ENCODE measurements around the gene RBM22. TPM values are rescaled to one million over a fixed set of nuclear protein-coding genes. Genes with fewer than 3 reads are reported as not detected.
A peak's percentile ranks its signal among the peaks of the same experiment; 100 is the strongest.
"Not testable (repeated sequence)": the region's sequence is repeated elsewhere in the genome, so short reads cannot be mapped to it uniquely, and the experiment has no call there.

RBM22 gene
- 32.0 TPM for total RNA-seq
- 10 to 100 TPM; 36.9 to 44.9 (median 40.8) TPM for polyA plus RNA-seq (ENCODE audit: insufficient read depth in 1 of 8, insufficient read length in 8 of 8, low replicate concordance in 1 of 8)
- long read RNA-seq, donor 1, transcript RBM22-201 (11 exons, 2,342 nt), result major isoform, 5 of 7 reads
- long read RNA-seq, donor 1, partial matches to known transcripts, result 0 of 7 reads
- long read RNA-seq, donor 1, other reads (novel, unspliced or antisense), result 0 of 7 reads
- long read RNA-seq, donor 2, transcript RBM22-201 (11 exons, 2,342 nt), result major isoform, 5 of 5 reads
- long read RNA-seq, donor 2, partial matches to known transcripts, result 0 of 5 reads
- long read RNA-seq, donor 2, other reads (novel, unspliced or antisense), result 0 of 5 reads
- long read RNA-seq, donor 3, transcript RBM22-201 (11 exons, 2,342 nt), result major isoform, 12 of 13 reads
- long read RNA-seq, donor 3, partial matches to known transcripts, result 0 of 13 reads
- long read RNA-seq, donor 3, other reads (novel, unspliced or antisense), result 0 of 13 reads
- long read RNA-seq, donor 4, partial matches to known transcripts, result 0 of 5 reads
- long read RNA-seq, donor 4, other reads (novel, unspliced or antisense), result 0 of 5 reads
- long read RNA-seq, donor 5, transcript RBM22-201 (11 exons, 2,342 nt), result major isoform, 11 of 44 reads
- long read RNA-seq, donor 5, transcript RBM22-208 (7 exons, 989 nt), result minor isoform, 5 of 44 reads
- long read RNA-seq, donor 5, partial matches to known transcripts, result 28 of 44 reads
- long read RNA-seq, donor 5, other reads (novel, unspliced or antisense), result 0 of 44 reads
- long read RNA-seq, donor 6, transcript RBM22-201 (11 exons, 2,342 nt), result major isoform, 18 of 21 reads
- long read RNA-seq, donor 6, partial matches to known transcripts, result 0 of 21 reads
- long read RNA-seq, donor 6, other reads (novel, unspliced or antisense), result 0 of 21 reads
- long read RNA-seq, donor 7, partial matches to known transcripts, result 10 of 17 reads
- long read RNA-seq, donor 7, other reads (novel, unspliced or antisense), result 0 of 17 reads
- long read RNA-seq, donor 8, transcript RBM22-201 (11 exons, 2,342 nt), result major isoform, 12 of 15 reads
- long read RNA-seq, donor 8, partial matches to known transcripts, result 0 of 15 reads
- long read RNA-seq, donor 8, other reads (novel, unspliced or antisense), result 0 of 15 reads
- long read RNA-seq, donor 9, transcript RBM22-201 (11 exons, 2,342 nt), result major isoform, 6 of 9 reads
- long read RNA-seq, donor 9, partial matches to known transcripts, result 0 of 9 reads
- long read RNA-seq, donor 9, other reads (novel, unspliced or antisense), result 0 of 9 reads
- long read RNA-seq, donor 10, transcript RBM22-201 (11 exons, 2,342 nt), result major isoform, 15 of 19 reads
- long read RNA-seq, donor 10, partial matches to known transcripts, result 0 of 19 reads
- long read RNA-seq, donor 10, other reads (novel, unspliced or antisense), result 0 of 19 reads
- long read RNA-seq, donor 11, transcript RBM22-201 (11 exons, 2,342 nt), result major isoform, 11 of 15 reads
- long read RNA-seq, donor 11, partial matches to known transcripts, result 0 of 15 reads
- long read RNA-seq, donor 11, other reads (novel, unspliced or antisense), result 0 of 15 reads

GRCh38 chr5:150700594-150701377 is at the start of gene RBM22:
Gene RBM22, minus strand, starts transcription at chr5:150701062. Its CDS starts 77 bp downstream, at chr5:150700985.
- H3K36me3 ChIP-seq (ENCODE audit: control insufficient read depth, insufficient read depth, low read length), result peaks cover 29% of the 10 kb centered on the region
- H3K9me3 ChIP-seq (replicated peaks; ENCODE audit: control insufficient read depth, low read depth, low read length), result no peaks in the 10 kb centered on the region
- peak within 1 kb of the TSS; percentile 93 for H3K27ac ChIP-seq (ENCODE audit: low read length)
- peak within 1 kb of the TSS; percentile 86 for H3K4me3 ChIP-seq (ENCODE audit: low read length)
- WGBS (ENCODE audit: insufficient coverage), result 0% methylated on average over 56 of the region's 59 CpGs
- H3K27me3 ChIP-seq (ENCODE audit: control insufficient read depth, insufficient read depth, low read length), result no peaks in the 10 kb centered on the region
- H3K4me1 ChIP-seq (ENCODE audit: control insufficient read depth, insufficient read depth, low read length), result peaks cover 4% of the 10 kb centered on the region
- DNase-seq, result peak; percentile 98

- Histone ChIP-seq H3K36me3 (ENCODE audit: control insufficient read depth, insufficient read depth, low read length) (peaks cover 22% of the 10 kb centered on the region), H3K27me3 (ENCODE audit: control insufficient read depth, insufficient read depth, low read length) (no peaks in the 10 kb centered on the region), H3K4me1 (ENCODE audit: control insufficient read depth, insufficient read depth, low read length) (no peaks in the 10 kb centered on the region), H3K4me3 (ENCODE audit: low read length) (no peak overlapping the region), H3K27ac (ENCODE audit: low read length) (no peak overlapping the region), H3K9me3 (replicated peaks; ENCODE audit: control insufficient read depth, low read depth, low read length) (no peaks in the 10 kb centered on the region)
- no peak for DNase-seq
- WGBS (ENCODE audit: insufficient coverage), result 100% methylated on average over 1 of the region's 2 CpGs
These were observed 49.6 kb upstream of the RBM22 start for GRCh38 chr5:150750469-150750868.

- not testable (repeated sequence) for H3K27ac ChIP-seq (ENCODE audit: low read length); DNase-seq
- WGBS (ENCODE audit: insufficient coverage), result 100% methylated on average over 2 of the region's 9 CpGs
These were observed 42.3 kb upstream of the RBM22 start for GRCh38 chr5:150743142-150743488.

GRCh38 chr5:150742455-150743141 is 41.7 kb upstream of the RBM22 start:
- not testable (repeated sequence) for H3K4me1 ChIP-seq (ENCODE audit: control insufficient read depth, insufficient read depth, low read length); DNase-seq; H3K4me3 ChIP-seq (ENCODE audit: low read length); H3K27me3 ChIP-seq (ENCODE audit: control insufficient read depth, insufficient read depth, low read length); H3K9me3 ChIP-seq (replicated peaks; ENCODE audit: control insufficient read depth, low read depth, low read length); H3K27ac ChIP-seq (ENCODE audit: low read length); H3K36me3 ChIP-seq (ENCODE audit: control insufficient read depth, insufficient read depth, low read length)
- 100% methylated on average over 2 of the region's 18 CpGs for WGBS (ENCODE audit: insufficient coverage)

More at GRCh38 chr5:150743142-150743488, 42.3 kb upstream of the RBM22 start:
- not testable (repeated sequence) for H3K9me3 ChIP-seq (replicated peaks; ENCODE audit: control insufficient read depth, low read depth, low read length); H3K4me3 ChIP-seq (ENCODE audit: low read length); H3K36me3 ChIP-seq (ENCODE audit: control insufficient read depth, insufficient read depth, low read length); H3K4me1 ChIP-seq (ENCODE audit: control insufficient read depth, insufficient read depth, low read length); H3K27me3 ChIP-seq (ENCODE audit: control insufficient read depth, insufficient read depth, low read length)

- H3K4me1 ChIP-seq (ENCODE audit: control insufficient read depth, insufficient read depth, low read length), result no peaks in the 10 kb centered on the region
- peaks cover 12% of the 10 kb centered on the region for H3K36me3 ChIP-seq (ENCODE audit: control insufficient read depth, insufficient read depth, low read length)
- no peak for DNase-seq
- H3K27me3 ChIP-seq (ENCODE audit: control insufficient read depth, insufficient read depth, low read length), result no peaks in the 10 kb centered on the region
- H3K27ac ChIP-seq (ENCODE audit: low read length), result no peak overlapping the region
- H3K4me3 ChIP-seq (ENCODE audit: low read length), result no peak overlapping the region
- H3K9me3 ChIP-seq (replicated peaks; ENCODE audit: control insufficient read depth, low read depth, low read length), result peaks cover 10% of the 10 kb centered on the region
These were observed 40.1 kb upstream of the RBM22 start for GRCh38 chr5:150740992-150741391.

- H3K4me3 ChIP-seq (ENCODE audit: low read length), result no peak overlapping the region
- H3K9me3 ChIP-seq (replicated peaks; ENCODE audit: control insufficient read depth, low read depth, low read length), result peaks cover 17% of the 10 kb centered on the region
- WGBS (ENCODE audit: insufficient coverage), result 96% methylated on average over 3 of the region's 7 CpGs
- H3K27ac ChIP-seq (ENCODE audit: low read length), result no peak overlapping the region
- DNase-seq, result no peak
- H3K36me3 ChIP-seq (ENCODE audit: control insufficient read depth, insufficient read depth, low read length), result peaks cover 27% of the 10 kb centered on the region
- H3K27me3 ChIP-seq (ENCODE audit: control insufficient read depth, insufficient read depth, low read length), result no peaks in the 10 kb centered on the region
- H3K4me1 ChIP-seq (ENCODE audit: control insufficient read depth, insufficient read depth, low read length), result no peaks in the 10 kb centered on the region
These were observed 38.0 kb upstream of the RBM22 start for GRCh38 chr5:150738862-150739261.

GRCh38 chr5:150734579-150735384 is 33.9 kb upstream of the RBM22 start:
- no peaks in the 10 kb centered on the region for H3K4me1 ChIP-seq (ENCODE audit: control insufficient read depth, insufficient read depth, low read length)
- peak; percentile 65 for DNase-seq
- peaks cover 45% of the 10 kb centered on the region for H3K36me3 ChIP-seq (ENCODE audit: control insufficient read depth, insufficient read depth, low read length)

GRCh38 chr5:150731669-150732242 is 30.9 kb upstream of the RBM22 start:
- Histone ChIP-seq H3K27ac (ENCODE audit: low read length) (peak overlapping the region; percentile 29), H3K36me3 (ENCODE audit: control insufficient read depth, insufficient read depth, low read length) (peaks cover 51% of the 10 kb centered on the region), H3K4me3 (ENCODE audit: low read length) (no peak overlapping the region), H3K9me3 (replicated peaks; ENCODE audit: control insufficient read depth, low read depth, low read length) (peaks cover 13% of the 10 kb centered on the region), H3K4me1 (ENCODE audit: control insufficient read depth, insufficient read depth, low read length) (no peaks in the 10 kb centered on the region), H3K27me3 (ENCODE audit: control insufficient read depth, insufficient read depth, low read length) (no peaks in the 10 kb centered on the region)
- WGBS (ENCODE audit: insufficient coverage), result 100% methylated on average over 2 of the region's 6 CpGs
- peak; percentile 67 for DNase-seq

More at GRCh38 chr5:150734579-150735384, 33.9 kb upstream of the RBM22 start:
- Histone ChIP-seq H3K9me3 (replicated peaks; ENCODE audit: control insufficient read depth, low read depth, low read length) (peaks cover 17% of the 10 kb centered on the region), H3K4me3 (ENCODE audit: low read length) (no peak overlapping the region), H3K27me3 (ENCODE audit: control insufficient read depth, insufficient read depth, low read length) (no peaks in the 10 kb centered on the region), H3K27ac (ENCODE audit: low read length) (peak overlapping the region; percentile 47)
- WGBS (ENCODE audit: insufficient coverage), result 91% methylated on average over 7 of the region's 7 CpGs
